HG02588 (cell line): Measurements from ENCODE around the gene CLIC6.

Source experiments
- ATAC-seq: cut with Tn5 transposase; IDR thresholded peaks from one replicate; pipeline ENCODE4 v1.9.1; 2021; ENCODE audit warnings: mild to moderate bottlenecking, moderate library complexity; ENCODE audit not compliant: unreplicated experiment

CLIC6 gene

DNA sequence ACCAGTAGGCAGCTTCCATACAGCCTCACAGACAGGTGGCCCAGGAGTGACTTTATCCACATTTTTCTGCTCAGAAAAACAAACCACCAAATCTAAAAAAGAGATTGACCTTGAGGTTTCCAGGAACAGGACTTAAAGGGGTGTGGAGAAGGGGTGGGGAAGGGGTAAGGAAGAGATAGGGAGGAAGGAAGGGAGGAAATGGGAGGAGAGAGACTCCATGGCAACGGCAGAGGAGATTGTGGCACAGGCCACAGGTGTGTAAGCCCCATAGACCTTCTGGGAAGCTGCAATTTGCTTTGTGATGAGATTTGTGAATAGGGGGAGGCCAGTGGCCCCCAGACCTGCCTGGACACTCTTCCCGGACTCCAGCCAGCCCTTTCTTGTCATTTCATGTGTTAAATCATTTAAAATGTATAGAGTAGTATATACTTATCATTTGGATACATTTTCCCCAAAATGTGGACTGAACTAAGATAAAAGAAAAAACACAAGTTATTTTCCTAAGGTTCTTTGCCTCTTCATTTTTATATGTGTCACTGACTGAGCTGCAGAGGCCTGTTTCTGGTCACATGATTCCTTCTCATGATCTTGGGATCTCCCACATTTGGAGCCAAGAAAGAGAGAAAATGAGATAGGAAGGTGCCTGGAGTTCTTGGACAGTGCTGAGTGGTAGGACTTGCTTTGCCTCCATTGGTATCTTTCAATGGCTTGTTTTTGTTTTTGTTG lies 55.5 kb downstream of the CLIC6 start:
- ATAC-seq = no peak

DNA sequence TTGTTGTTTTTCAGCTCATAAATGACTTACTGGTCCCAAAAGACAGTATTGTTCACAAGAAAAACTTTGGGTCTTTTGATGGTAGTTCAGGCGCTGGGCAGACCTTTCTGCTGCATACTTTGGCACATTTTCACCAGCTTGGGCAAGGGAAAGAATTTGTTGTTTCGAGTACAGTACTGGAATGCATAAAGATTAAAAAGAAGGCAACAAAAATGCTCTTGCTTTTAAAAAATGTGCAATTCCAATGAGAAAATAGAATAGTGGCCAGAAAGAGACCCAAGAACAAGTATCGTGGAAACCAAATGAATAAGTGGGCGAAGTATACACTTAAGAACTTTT lies 56.0 kb downstream of the CLIC6 start:
- no peak for ATAC-seq

DNA sequence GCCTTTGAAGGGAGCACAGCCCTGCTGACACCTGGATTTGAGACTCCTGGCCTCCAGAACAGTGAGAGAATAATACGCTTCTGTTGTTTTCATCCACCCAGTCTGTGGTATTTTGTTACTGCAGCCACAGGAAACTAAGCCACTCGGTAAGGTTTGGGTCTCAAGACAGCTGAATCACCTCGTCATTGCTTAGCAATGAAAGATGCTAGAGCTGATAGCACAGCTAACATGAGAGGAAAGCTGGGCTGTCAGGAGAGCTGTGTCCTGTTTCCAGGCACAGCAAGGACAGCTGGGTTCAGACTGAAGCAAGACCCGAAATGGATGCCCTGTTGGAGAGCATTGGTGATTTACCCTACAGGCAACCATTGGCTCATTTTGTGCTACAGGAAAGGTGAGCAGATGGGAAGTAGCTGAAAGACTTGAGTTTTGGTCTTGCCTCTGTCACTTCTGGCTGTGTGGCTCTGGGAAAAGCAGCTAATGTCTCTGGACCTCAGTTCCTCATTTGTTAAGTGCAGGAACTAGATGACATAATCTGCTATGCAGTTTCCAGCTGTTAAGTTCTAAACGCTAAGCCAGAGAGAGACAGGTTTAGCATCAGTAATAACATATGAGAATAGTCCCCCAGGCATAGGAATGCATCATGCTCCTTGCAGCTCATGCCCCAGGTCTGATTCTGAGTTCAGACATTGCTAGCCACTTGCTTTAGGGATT lies 58.0 kb downstream of the CLIC6 start:
- ATAC-seq = no peak

DNA sequence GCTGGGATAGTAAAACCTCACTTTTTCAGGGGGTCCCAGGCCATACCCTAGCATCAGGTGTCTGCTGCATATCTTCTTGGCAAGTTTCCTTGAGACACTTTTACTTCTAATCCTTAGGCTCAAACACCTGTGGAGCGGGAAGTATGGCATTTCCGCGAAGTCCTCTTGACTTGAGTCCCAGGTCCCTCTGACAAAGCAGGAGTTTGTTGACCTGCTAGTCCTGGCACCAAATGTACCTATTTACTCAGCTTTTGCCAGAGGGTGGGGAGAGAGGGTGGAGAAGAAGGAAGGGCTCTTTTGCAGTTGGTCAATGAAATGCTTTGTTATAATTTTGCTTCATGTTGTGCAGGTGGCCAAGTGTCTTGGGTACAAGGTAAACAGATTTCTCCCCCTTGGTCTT lies 59.7 kb downstream of the CLIC6 start:
- ATAC-seq = no peak

GRCh38 chr21:34730194-34730593 lies 61.4 kb downstream of the CLIC6 start:
- no peak for ATAC-seq

DNA sequence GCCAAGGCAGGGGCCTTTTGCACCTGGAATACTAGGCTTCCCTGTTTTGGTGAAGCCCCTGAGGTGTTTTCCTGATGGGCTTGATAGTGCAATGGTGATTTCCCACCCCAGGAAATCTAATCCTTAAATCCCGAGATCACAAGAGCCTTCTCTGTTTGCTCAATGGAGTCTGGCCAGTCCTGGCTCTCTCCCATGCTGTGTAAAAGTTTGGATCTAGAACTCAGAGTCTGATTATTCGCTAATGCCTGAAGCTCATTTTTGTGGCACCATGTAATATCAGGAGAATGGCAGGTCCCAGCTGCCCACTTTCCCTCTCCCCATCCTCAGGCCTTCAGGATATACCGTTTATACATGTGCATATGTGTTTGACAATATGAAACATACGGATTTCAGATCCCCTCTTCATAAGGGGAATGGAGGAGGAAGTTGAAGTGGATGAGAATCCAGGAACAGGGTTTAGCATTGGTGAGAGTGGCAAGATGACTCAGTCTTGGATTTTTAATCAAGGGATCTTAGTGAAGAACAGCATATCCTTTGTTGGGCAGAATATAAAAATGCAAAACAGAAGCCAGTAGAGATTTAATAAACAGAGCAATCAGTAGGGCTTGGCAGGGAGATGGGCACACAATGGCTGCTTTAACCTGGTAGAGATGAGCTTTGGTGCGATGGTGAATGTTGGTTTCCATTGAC lies 62.1 kb downstream of the CLIC6 start:
- no peak for ATAC-seq

GRCh38 chr21:34732388-34732821 lies 63.6 kb downstream of the CLIC6 start:
- no peak for ATAC-seq

GRCh38 chr21:34733852-34734251 lies 65.1 kb downstream of the CLIC6 start:
- no peak for ATAC-seq

DNA sequence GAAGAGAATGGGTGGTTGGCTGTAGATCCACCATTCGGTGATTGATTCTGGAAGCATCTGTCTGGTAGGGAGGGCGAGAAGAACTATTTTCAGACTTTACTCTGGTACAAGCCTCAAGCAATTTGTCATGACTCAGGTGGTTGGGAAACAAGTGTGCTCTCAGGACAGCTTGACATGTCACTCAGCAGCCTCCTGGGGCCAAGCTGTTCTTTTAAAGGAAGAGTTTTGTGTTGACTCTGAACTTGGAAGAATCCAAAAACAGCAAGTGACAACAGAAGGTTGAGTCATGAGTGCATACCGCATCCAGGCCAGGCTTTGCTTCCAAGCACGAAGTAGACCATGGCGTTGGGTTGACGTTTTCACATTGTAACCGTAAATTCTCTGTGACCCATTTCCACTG lies 65.9 kb downstream of the CLIC6 start:
- ATAC-seq = no peak

DNA sequence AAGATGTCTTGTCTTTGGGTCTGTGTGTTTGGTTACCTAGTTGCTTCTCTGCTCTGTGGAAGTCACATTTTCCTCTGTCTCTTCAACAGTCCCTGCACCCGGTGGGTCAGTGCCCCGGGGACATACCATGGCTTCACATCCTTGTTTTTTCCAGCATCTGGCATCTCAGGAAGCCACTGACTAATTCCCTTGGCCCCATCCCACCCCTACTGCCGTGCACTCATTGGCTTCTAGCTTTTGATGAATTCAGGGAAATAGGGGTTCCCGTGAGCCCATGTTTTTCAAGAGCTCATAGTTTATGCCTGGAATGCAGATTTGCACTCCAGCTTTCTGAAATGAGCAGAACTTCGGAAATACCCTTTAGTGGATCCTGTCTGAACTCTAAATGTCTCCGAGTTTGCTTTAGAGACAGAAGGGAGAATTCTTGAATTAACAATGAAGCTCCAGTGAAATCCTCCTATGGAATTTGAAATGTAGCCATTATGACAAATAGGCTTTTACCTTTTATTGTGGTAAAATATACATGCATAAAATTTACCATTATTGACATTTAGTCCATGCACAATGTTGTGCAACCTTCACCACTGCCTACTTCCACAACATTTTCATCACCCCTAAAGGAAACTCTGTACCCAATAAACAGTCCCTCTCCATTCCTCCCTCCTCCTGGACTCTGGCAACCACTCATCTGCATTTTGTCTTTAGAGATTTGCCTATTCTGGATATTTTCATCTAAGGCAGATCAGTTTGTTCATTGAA lies 67.5 kb downstream of the CLIC6 start:
- ATAC-seq = no peak

DNA sequence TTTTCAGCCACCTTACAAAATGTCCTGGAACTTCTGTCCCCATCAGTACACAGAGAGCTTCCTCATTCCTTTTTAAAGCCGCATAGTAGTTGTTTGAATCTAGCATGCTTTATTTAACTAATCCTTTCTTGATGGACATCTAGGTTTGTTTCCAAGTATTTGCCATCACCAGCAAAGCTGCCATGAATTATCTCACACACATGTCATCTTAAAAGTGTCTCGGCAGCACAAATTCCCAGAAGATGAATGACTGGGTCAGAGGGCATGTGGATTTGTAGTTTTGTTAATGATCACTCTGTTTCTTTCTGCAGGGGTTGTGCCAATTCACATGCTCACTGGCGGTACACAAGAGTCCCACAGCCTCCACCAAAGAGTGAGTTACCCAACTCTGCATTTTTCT lies 68.3 kb downstream of the CLIC6 start:
- ATAC-seq = no peak

- no peak for ATAC-seq
Measured at GRCh38 chr21:34740198-34740597, 71.4 kb downstream of the CLIC6 start.

- no peak for ATAC-seq
Measured at GRCh38 chr21:34743285-34743684, 74.5 kb downstream of the CLIC6 start.

DNA sequence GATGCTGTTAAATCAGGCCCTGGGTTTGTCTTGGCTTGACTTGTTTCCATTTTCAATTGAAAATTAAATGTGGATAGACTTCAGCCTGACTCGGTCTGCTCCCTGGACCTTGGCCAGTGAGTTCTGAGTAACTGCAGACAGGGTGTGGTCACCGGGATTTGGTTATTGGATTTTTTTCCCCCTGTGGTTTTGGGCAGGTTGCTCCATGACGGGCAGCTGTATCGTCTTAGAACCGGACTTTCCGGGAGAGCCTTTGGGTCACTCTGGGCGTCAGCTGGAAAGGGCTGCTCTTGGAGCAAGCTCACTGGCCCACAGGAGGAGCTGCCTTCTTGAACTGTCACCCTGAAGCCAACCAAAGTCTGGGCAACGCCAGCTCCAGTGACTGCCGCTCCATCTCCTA lies 75.0 kb downstream of the CLIC6 start:
- no peak for ATAC-seq

DNA sequence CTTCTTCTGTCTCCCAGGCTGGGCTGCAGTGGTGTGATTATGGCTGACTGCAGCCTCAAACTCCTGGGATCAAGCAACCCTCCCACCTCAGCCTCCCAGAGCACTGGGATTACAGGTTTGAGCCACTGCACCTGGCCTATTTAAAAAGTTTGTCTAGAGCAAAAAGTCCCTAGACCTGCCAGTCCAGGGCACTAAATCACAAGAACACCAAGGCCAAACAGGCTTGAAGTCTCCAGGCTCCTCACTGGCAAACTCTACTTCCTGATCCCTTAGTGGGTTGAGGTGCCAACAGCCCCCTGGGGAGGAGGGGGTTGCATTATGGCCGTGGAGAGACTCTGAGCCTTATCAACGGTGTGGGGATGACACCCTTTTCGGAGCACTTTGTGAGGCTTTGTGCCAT lies 76.0 kb downstream of the CLIC6 start:
- no peak for ATAC-seq

DNA sequence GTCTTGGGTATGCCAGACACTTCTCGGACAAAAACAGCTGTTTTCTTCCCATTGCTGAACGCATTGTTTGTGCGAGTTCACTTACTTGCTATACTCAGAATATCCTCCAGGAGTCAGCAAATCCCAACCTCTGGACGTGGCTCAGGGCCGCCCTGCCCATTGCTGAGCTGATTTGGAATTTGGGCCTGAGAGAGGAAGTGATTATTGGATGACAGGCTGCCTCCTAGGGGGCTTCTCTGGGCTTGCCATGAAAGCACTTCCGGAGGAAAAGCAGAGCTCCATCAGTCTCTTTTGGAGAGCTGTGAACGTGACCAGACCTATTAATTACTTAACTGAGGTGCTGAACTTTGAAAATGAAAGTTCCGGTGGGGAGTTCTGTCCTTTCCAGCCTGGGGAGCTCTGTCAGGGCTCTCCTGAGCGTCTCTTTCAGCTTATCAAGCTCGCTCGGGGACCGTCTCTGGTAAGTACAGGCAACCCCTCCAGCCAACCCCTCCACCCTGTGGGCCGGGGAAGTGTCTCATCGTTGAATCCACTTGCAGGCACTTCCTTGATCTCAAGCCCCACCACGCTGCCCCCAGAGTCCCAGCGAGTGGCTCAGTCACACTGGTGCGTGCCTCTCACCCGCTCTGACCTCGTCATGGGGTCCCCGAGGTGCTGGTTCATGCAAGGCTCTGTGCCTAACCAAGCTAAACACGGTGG lies 76.9 kb downstream of the CLIC6 start:
- ATAC-seq = peak; percentile 70

GRCh38 chr21:34748862-34749261 lies 80.1 kb downstream of the CLIC6 start:
- no peak for ATAC-seq

- no peak for ATAC-seq
Measured at GRCh38 chr21:34754690-34755647, 86.2 kb downstream of the CLIC6 start.

DNA sequence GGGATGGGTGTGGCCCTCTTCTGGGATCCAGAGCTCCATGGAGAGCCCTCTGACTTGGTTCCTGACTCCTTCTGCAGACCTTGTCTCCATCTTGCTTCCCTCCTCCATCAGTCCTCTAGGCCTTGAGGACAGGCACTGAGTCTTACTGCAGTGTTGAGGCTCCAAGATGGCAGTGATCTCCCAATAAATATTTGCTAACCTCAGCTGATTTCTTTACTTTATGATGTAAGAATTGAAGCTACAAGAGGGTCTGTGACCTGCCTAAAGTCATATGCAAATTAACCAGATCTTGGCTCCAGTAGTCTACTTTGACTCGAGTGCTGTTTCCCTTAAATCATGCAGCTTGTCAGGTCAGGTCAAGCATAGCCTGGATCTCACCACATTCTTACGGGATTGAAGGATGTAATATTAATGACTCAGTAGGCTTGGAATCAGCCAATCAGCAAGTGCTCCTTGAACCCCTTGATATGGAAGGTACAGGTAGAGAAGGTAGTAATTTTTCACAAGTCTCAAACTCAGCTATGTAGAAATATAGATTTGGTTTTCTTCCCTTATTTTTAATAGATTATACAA lies 93.0 kb downstream of the CLIC6 start:
- no peak for ATAC-seq
